GM21576 (cell line): ENCODE measurements around the gene C3orf22.
"Not testable (repeated sequence)": the region's sequence is repeated elsewhere in the genome, so short reads cannot be mapped to it uniquely, and the experiment has no call there.

ENCODE experiments used
- ATAC-seq: cut with Tn5 transposase; IDR thresholded peaks from one replicate; pipeline ENCODE4 v1.9.1; 2021; ENCODE audit warnings: mild to moderate bottlenecking, moderate library complexity; ENCODE audit not compliant: unreplicated experiment

C3orf22 gene

GRCh38 chr3:126558336-126559071 lies at the start of gene C3orf22:
Gene C3orf22 (minus strand): TSS chr3:126558932. CDS start chr3:126553390, 5,542 bp downstream.
- no peak for ATAC-seq

DNA sequence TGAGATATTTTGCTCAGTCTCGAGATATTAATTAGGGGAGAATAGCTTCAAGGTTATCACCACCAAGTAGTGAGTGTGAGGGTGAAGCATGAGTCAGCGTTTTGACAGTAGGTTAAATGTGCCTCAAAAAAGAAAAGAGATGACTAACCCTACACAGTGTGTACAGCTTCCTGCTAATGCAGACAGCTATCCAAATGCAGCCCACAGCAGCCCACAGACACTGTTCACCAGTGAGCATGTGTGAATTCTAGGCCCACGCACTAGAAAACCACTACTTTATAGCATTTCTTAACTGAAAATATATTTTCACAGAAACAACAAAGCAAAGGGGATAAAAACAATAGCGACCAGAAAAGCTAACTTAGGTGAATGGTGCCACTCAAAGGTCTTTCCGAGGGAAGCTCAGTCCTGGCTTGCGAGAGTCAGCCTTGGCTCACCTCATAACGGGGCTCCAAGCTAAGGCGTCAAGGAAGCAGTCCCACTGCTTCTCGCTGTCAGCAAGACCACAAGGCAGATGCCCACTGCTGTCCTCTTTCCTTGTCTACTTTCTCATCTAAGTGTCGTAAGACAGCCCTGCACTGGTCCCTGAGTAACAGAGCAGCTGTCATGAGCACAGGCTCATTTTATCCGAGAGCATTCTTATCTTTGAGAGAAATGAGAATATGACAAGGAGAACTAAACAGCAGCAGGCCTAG lies 48.6 kb upstream of the C3orf22 start:
- ATAC-seq, result no peak

DNA sequence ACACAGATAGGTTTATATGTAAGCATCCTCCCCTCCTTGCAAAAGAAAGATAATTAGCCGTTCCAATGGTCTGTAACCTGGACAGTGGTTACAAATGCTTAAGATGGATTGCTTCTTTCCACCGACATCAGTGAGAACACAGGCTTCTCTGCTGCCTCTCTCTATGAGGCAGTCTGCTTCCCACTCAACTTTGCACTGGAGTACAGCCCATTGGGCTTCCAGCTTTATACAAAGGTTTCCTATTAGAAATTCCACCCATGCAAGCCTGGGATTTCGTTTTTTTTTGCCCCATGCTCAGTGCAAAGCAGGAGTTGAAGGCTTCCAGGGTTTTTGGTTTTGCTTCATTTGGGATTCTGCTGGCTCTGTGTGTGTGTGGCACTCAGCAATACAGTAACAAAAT lies 47.3 kb upstream of the C3orf22 start:
- no peak for ATAC-seq

DNA sequence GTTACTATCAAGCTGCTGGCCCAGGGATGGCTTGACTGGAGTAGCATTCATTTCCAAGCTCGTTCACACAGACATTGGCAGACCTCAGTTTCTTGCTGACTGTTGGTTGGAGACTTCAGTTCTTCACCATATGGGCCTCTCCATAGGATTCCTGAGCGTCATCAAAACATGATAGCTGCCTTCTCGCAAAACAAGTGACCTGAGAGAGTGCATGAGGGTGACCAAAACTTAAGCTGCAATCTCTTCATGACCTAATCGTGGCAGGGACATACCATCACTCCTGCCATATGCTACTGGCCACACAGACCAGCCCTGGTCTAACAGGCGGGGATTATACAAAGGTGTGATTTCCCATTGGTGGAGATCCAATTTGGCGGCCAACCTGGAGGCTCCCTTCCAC lies 46.0 kb upstream of the C3orf22 start:
- ATAC-seq, result no peak

- ATAC-seq, result no peak
These were observed 40.4 kb upstream of the C3orf22 start for GRCh38 chr3:126599101-126599500.

- not testable (repeated sequence) for ATAC-seq
These were observed 36.7 kb upstream of the C3orf22 start for GRCh38 chr3:126595479-126595878.

- not testable (repeated sequence) for ATAC-seq
These were observed 32.8 kb upstream of the C3orf22 start for GRCh38 chr3:126591515-126591914.

- ATAC-seq, result no peak
These were observed 23.6 kb upstream of the C3orf22 start for GRCh38 chr3:126582311-126582710.

- no peak for ATAC-seq
These were observed 22.8 kb upstream of the C3orf22 start for GRCh38 chr3:126581569-126581968.

DNA sequence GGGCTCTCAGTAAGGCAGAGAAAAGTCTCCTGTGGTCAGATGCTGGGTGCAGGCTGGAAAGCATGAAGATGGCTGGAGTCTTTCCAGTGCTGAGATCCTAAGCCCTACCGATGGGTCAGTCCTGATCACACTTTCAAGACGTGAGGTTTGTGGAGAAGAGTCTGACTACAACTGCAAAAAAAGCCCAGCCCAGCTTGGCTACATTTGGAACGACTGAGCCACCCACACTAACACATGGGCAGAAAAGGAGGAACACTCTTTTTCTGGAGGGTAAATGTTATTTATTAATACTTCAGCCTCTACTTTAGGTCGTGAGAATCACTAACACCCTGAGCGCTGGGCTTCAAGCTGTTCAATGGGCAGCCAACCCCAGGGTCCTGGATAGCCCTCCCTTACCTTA lies 22.0 kb upstream of the C3orf22 start:
- ATAC-seq, result no peak

- ATAC-seq, result no peak
These were observed 20.0 kb upstream of the C3orf22 start for GRCh38 chr3:126578702-126579101.

GRCh38 chr3:126577261-126577660 lies 18.5 kb upstream of the C3orf22 start:
- no peak for ATAC-seq

DNA sequence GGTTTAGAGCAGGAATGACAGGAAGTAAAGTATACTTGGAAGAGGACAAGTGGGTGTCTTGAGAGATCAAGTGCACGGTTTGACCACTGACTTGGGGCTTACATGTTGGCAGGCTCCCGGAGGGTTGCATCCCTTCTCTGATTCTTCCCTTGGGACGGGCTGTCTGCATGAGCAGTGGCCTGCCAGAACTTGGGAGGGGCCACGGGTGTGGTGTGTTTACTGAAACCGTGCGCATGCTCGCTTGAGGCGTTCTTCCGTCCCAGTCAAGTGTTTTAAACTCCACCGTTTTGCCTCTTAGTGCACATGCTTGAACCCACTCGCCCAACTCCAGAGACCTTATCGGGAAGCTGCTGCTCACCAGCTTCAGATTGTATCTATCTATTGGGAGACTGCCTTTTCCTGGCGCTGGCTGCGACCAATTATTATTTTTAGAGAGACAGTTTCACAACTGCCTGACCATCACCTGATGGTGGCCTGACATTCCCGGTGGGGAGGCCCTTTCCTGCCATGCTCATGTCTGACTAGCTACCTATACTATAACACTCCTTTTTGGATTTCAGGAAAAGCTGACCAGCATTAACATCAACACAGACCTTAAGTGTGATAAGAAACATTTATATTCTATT lies 14.9 kb upstream of the C3orf22 start:
- no peak for ATAC-seq

GRCh38 chr3:126571078-126571477 lies 12.3 kb upstream of the C3orf22 start:
- ATAC-seq, result no peak

DNA sequence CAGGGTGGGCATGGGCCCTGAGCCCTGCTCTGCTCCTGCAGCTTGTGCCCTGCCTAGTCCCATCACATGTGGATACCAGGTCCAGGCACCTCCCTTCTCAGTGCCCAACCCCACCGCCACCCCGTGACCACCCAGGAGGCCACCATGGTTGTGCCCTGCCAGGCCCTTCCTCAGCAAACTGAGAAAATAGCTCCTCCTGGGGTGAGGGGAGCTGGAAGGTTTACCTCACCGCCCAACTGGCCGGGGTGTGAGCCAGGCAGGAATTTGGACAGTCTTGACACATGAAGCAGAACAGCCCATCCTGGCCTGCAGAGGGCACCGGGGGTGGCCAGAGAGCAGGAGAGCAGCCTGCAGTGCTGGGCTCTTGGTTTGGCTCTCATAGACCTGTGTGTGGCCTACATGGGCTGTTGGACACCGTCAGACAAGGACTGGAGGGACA lies 11.4 kb upstream of the C3orf22 start:
- no peak for ATAC-seq

DNA sequence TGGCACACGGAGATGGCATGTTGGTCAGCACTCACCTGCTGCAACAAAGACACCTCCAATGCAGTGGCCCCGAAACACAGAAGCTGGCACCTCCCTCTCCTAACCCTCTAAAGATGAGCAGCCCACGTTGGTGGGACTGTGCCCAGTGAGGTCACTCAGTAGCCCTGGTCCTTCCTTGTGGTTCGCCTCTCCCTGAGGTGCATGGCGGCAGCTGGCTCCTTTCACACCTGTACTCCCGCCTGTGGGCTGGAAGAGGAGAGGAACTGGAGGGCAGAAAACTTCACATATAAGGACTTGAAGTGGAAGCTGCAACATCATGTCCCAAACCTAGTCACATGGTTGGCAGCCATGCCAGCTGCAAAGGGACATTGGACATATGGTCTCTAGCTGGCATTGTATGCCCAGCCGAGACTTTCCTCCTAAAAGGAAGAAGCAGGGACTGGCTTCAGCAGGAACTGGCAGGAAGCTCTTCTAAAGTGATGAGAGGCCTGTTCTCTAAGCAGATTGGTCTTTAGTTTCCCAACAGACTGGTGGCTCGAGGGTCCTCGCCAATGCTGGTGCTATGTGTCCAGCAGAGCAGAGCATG lies 10.8 kb upstream of the C3orf22 start:
- no peak for ATAC-seq

DNA sequence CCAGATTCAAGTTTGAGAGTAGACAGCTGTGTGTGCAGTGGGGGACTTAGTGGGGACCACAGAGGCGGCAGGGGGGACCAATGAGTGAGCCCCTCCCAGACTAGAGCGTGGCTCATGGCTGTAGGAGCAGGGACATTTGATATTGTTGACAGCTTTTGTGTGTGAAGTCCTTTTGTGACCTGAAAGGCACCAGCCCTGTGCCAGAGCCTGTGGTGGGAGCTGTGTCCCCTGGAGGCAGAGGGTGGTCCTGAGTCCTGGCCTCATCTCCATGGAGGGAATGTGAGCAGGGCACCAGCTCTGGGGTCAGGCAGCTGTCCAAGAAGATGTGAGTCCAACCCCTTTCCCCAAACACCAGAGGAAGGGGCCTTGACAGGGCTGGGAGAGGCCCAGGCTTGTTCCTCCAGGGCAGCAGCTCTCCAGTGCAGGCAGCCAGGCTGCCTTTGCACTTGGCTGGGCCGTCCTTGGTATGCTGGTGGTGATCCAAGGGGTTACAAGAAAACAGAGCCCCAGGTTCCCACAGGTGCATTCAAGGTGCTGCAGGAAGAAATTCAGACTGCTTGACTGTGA lies 10.1 kb upstream of the C3orf22 start:
- no peak for ATAC-seq

GRCh38 chr3:126567696-126568438 lies 9.1 kb upstream of the C3orf22 start:
- no peak for ATAC-seq

GRCh38 chr3:126562737-126563276 lies 4.1 kb upstream of the C3orf22 start:
- no peak for ATAC-seq

GRCh38 chr3:126557761-126558160 lies 971 bp downstream of the C3orf22 start:
- ATAC-seq, result no peak
